IMR-90 (cell line): ENCODE measurements around the gene NLRP10. TPM values are rescaled to one million over a fixed set of nuclear protein-coding genes. Genes with fewer than 3 reads are reported as not detected.

Experiments
- ATAC-seq: fragments of 200-7000 bp; cut with Tn5 transposase; 2 replicates; pipeline ENCODE4 v1.9.1; 2020; ENCODE audit warnings: low read depth, mild to moderate bottlenecking, moderate library complexity
- BruUV-seq: library from RNA; stranded (reverse); fragments of 400-500 nt; replicated peaks from 2 replicates; lab custom pipeline; 2021; lab: Mats Ljungman, UMichigan
- CTCF ChIA-PET: fragments of 300-600 bp; formaldehyde crosslinking; extraction: SDS; loops from one replicate; lab custom pipeline; 2021; ENCODE audit warnings: antibody characterized with exemption; lab: Yijun Ruan, JAX
- POLR2A ChIA-PET: fragments of 300-600 bp; sonication (Branson Sonifier 250); formaldehyde crosslinking; loops from one replicate; lab custom pipeline; 2022; ENCODE audit warnings: antibody characterized with exemption; ENCODE audit not compliant: unreplicated experiment; lab: Charles Lee
- DNase-seq: peaks from one replicate; pipeline ENCODE4 v3.0.0; 2013
- H2AFZ ChIP-seq: replicated peaks from 2 replicates; pipeline ENCODE3; 2013; ENCODE audit warnings: low read length, mild to moderate bottlenecking; ENCODE audit not compliant: poor library complexity
- H2AK5ac ChIP-seq: 2 replicates; pipeline ENCODE4 v1.6.1; 2013; ENCODE audit warnings: low read depth, low read length, inconsistent platforms
- H2AK9ac ChIP-seq: replicated peaks from 2 replicates; pipeline ENCODE3; 2013; ENCODE audit warnings: mild to moderate bottlenecking, low read depth, low read length, moderate library complexity; ENCODE audit not compliant: poor library complexity
- H2BK120ac ChIP-seq: 2 replicates; pipeline ENCODE4 v1.6.1; 2013; ENCODE audit warnings: low read depth, low read length, inconsistent platforms
- H2BK15ac ChIP-seq: 3 replicates; pipeline ENCODE4 v1.6.1; 2013; ENCODE audit warnings: low read depth, low read length, inconsistent platforms
- H2BK20ac ChIP-seq: 2 replicates; pipeline ENCODE4 v1.6.1; 2013; ENCODE audit warnings: low read depth, mild to moderate bottlenecking, inconsistent platforms, low read length, moderate library complexity
- H2BK5ac ChIP-seq: 2 replicates; pipeline ENCODE4 v1.6.1; 2013; ENCODE audit warnings: mild to moderate bottlenecking, low read depth, low read length, inconsistent platforms; ENCODE audit not compliant: poor library complexity, severe bottlenecking
- H3K14ac ChIP-seq: replicated peaks from 2 replicates; pipeline ENCODE4 v1.6.1; 2013; ENCODE audit warnings: low read depth, low read length, inconsistent platforms
- H3K18ac ChIP-seq: 2 replicates; pipeline ENCODE4 v1.6.1; 2013; ENCODE audit warnings: low read depth, low read length, control low read depth
- H3K23ac ChIP-seq: 2 replicates; pipeline ENCODE4 v1.6.1; 2013; ENCODE audit warnings: low read depth, low read length, inconsistent platforms
- H3K27ac ChIP-seq: 2 replicates; pipeline ENCODE4 v1.5.1; 2013; ENCODE audit warnings: mild to moderate bottlenecking, control low read depth, low read length; ENCODE audit not compliant: insufficient read depth
- H3K27me3 ChIP-seq: 2 replicates; pipeline ENCODE4 v1.6.1; 2013; ENCODE audit warnings: low read length; ENCODE audit not compliant: control insufficient read depth, insufficient read depth
- H3K36me3 ChIP-seq: 2 replicates; pipeline ENCODE4 v1.6.1; 2013; ENCODE audit warnings: low read length, mixed read lengths; ENCODE audit not compliant: control insufficient read depth, insufficient read depth
- H3K4ac ChIP-seq: 2 replicates; pipeline ENCODE4 v1.6.1; 2013; ENCODE audit warnings: low read depth, low read length, inconsistent platforms
- H3K4me1 ChIP-seq: 2 replicates; pipeline ENCODE4 v1.6.1; 2013; ENCODE audit warnings: low read length, mixed read lengths; ENCODE audit not compliant: control insufficient read depth, insufficient read depth
- H3K4me2 ChIP-seq: 2 replicates; pipeline ENCODE4 v1.6.1; 2013; ENCODE audit warnings: low read depth, mild to moderate bottlenecking, control low read depth, low read length, moderate library complexity
- H3K4me3 ChIP-seq: 2 replicates; pipeline ENCODE4 v1.5.1; 2013; ENCODE audit warnings: low read depth, mild to moderate bottlenecking, control low read depth, low read length, moderate library complexity; ENCODE audit not compliant: insufficient read depth
- H3K56ac ChIP-seq: 2 replicates; pipeline ENCODE4 v1.6.1; 2013; ENCODE audit warnings: low read length, inconsistent platforms; ENCODE audit not compliant: insufficient read depth; ENCODE audit errors: extremely low read depth
- H3K79me1 ChIP-seq, 2 experiments: 2 replicates each; pipeline ENCODE4 v1.6.1; 2013; ENCODE audit warnings: low read length in 2 of 2, inconsistent platforms in 1 of 2, low read depth in 1 of 2
- H3K9ac ChIP-seq: 2 replicates; pipeline ENCODE4 v1.6.1; 2013; ENCODE audit warnings: low read depth, low read length, control low read depth
- H3K9me1 ChIP-seq: 2 replicates; pipeline ENCODE4 v1.6.1; 2013; ENCODE audit warnings: low read length, inconsistent platforms; ENCODE audit not compliant: insufficient read depth
- H3K9me3 ChIP-seq: 2 replicates; pipeline ENCODE4 v1.6.1; 2013; ENCODE audit warnings: low read length; ENCODE audit not compliant: control insufficient read depth, insufficient read depth
- H4K20me1 ChIP-seq: 2 replicates; pipeline ENCODE4 v1.6.1; 2013; ENCODE audit warnings: low read length, inconsistent platforms; ENCODE audit not compliant: insufficient read depth
- H4K5ac ChIP-seq: 2 replicates; pipeline ENCODE4 v1.6.1; 2013; ENCODE audit warnings: mild to moderate bottlenecking, low read depth, low read length, control low read depth
- H4K8ac ChIP-seq, 2 experiments: 2 replicates each; pipeline ENCODE4 v1.6.1; 2013; ENCODE audit warnings: low read depth in 2 of 2, low read length in 2 of 2, control low read depth in 1 of 2, inconsistent platforms in 1 of 2
- H4K91ac ChIP-seq: 2 replicates; pipeline ENCODE4 v1.6.1; 2013; ENCODE audit warnings: low read depth, low read length, inconsistent platforms; ENCODE audit not compliant: insufficient read depth
- MAZ ChIP-seq: IDR thresholded peaks from 2 replicates; pipeline ENCODE4 v1.6.1; 2012; ENCODE audit warnings: low read depth, mild to moderate bottlenecking, low read length, improper control_type of control experiment, moderate library complexity, borderline replicate concordance
- WGBS, 2 experiments: methylation state at CpG; one replicate each; pipeline versions ENCODE4 v1.1.5 to v1.1.7; 2013; ENCODE audit warnings: missing lambda C conversion rate in 2 of 2; ENCODE audit not compliant: insufficient read length in 1 of 2; ENCODE audit errors: extremely low coverage in 2 of 2; 5-methylcytosine and 5-hydroxymethylcytosine counted together
- dilution Hi-C: fragments of 300-500 bp; cut with HindIII; formaldehyde crosslinking; loops from one replicate; pipeline ENCODE4 v1.14.3; 2018; ENCODE audit warnings: low sequenced_read_pairs; ENCODE audit not compliant: unreplicated experiment
- in situ Hi-C: fragments of 300-500 bp; cut with MboI; formaldehyde crosslinking; loops from 3 replicates; pipeline ENCODE4 v1.14.3; 2019; ENCODE audit warnings: low sequenced_read_pairs, inconsistent platforms, mixed read lengths
- intact Hi-C: fragments of 100-400 bp; cut with micrococcal nuclease; formaldehyde crosslinking; loops from 2 replicates; pipeline ENCODE4 v1.10.0; 2022
- polyA plus RNA-seq, 3 experiments: library from polyadenylated mRNA; depleted of rRNA; stranded (reverse); fragments of >200 nt; gene quantifications; 2 replicates each; pipeline ENCODE4 v1.2.3, GENCODE V29; 2012; ENCODE audit warnings: low replicate concordance in 1 of 3
- total RNA-seq: library from RNA; depleted of rRNA; stranded (reverse); fragments of >200 nt; gene quantifications from 2 replicates; pipeline ENCODE4 v1.2.3, GENCODE V29; 2012

NLRP10 gene
- total and polyA plus RNA-seq, 2 of the 4 experiments (the other 2 are of a cell fraction) = 6.5 to 36.7 TPM

GRCh38 chr11:7982582-7983119, 17.4 kb upstream of the NLRP10 start:
- CTCF ChIA-PET = interaction anchor here (1.3 kb wide), 1 partner anchor 78 kb away, joined by 4 read pairs; no protein-coding TSS in a partner anchor
- Histone ChIP-seq H4K5ac (no peak overlapping the region), H4K8ac (no peak overlapping the region), H3K9me1 (no peaks in the 10 kb centered on the region), H2AK5ac (peak overlapping the region; percentile 85; the same call in 1 of the 2 replicates), H4K20me1 (no peaks in the 10 kb centered on the region), H3K4me2 (no peak overlapping the region), H3K79me1 (peaks cover 4 to 9% of the 10 kb centered on the region in 2 experiments; a peak in 3 of 4 replicates), H3K4ac (peak overlapping the region; percentile 74), H3K56ac (no peak overlapping the region), H2BK120ac (peak overlapping the region; percentile 84; the same call in 1 of the 2 replicates), H2BK20ac (peak overlapping the region; percentile 69; the same call in 1 of the 2 replicates), H3K18ac (no peak overlapping the region), H2AFZ (no peak overlapping the region), H2BK5ac (no peak overlapping the region), H3K23ac (no peak overlapping the region), H4K91ac (0 out of 2 replicates have a peak overlapping the region, but pooled peaks have one; percentile 50), H2BK15ac (peak overlapping the region; percentile 36; the same call in 2 of the 3 replicates), H3K9me3 (no peaks in the 10 kb centered on the region), H3K27me3 (no peaks in the 10 kb centered on the region), H2AK9ac (no peak overlapping the region), H3K36me3 (no peaks in the 10 kb centered on the region), H3K4me3 (no peak overlapping the region), H3K27ac (no peak overlapping the region), H3K4me1 (peaks cover 10% of the 10 kb centered on the region; the same call in 1 of the 2 replicates), H3K14ac (no peak overlapping the region), H3K9ac (no peak overlapping the region)
- intact Hi-C loops = no loop called here
- ATAC-seq (no peak), DNase-seq (no peak)
- POLR2A ChIA-PET = no interaction called here
- in situ Hi-C loops = loop anchor here (25.0 kb wide), 1 partner anchor 420 kb away; no protein-coding TSS in a partner anchor
- dilution Hi-C loops = no loop called here
- no TSS peak for BruUV-seq
- TF ChIP-seq MAZ = no peak
- WGBS, 2 experiments = no CpG with 5 or more reads among the region's 1 CpG
